Esophagus squamous epithelium (tissue), 4 donors: Measurements from ENCODE around the gene FTH1.

Experiments
- POLR2A ChIP-seq, 4 donors: fragments of 450-650 bp; IDR thresholded peaks; one replicate each; pipeline ENCODE4 v1.6.1; 2017; ENCODE audit warnings: antibody characterized with exemption in 4 of 4, mild to moderate bottlenecking in 4 of 4, moderate library complexity in 3 of 4
- TF ChIP-seq, protein P1 (sequence below), 6 experiments: fragments of 450-650 bp in 4 of 6; fragments of 200-600 bp in 2 of 6; sonication (generic) in 2 of 6; IDR thresholded peaks; one replicate each; pipeline ENCODE4 v1.5.1; 2016 to 2019; ENCODE audit warnings: antibody characterized with exemption in 6 of 6, mild to moderate bottlenecking in 4 of 6, moderate library complexity in 4 of 6

GRCh38 chr11:61955422-61956135, 11.9 kb downstream of the FTH1 start:
- TF ChIP-seq, protein P1, sequence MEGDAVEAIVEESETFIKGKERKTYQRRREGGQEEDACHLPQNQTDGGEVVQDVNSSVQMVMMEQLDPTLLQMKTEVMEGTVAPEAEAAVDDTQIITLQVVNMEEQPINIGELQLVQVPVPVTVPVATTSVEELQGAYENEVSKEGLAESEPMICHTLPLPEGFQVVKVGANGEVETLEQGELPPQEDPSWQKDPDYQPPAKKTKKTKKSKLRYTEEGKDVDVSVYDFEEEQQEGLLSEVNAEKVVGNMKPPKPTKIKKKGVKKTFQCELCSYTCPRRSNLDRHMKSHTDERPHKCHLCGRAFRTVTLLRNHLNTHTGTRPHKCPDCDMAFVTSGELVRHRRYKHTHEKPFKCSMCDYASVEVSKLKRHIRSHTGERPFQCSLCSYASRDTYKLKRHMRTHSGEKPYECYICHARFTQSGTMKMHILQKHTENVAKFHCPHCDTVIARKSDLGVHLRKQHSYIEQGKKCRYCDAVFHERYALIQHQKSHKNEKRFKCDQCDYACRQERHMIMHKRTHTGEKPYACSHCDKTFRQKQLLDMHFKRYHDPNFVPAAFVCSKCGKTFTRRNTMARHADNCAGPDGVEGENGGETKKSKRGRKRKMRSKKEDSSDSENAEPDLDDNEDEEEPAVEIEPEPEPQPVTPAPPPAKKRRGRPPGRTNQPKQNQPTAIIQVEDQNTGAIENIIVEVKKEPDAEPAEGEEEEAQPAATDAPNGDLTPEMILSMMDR (IDR thresholded peaks at IDR 0.05): no peak
- TF ChIP-seq POLR2A (IDR thresholded peaks at IDR 0.05): peak in 1 of 4 donors; percentile 23
